Astrocyte of the cerebellum (primary cell): Measurements from ENCODE around the gene SMARCA2.

Experiments used
- DNase-seq: peaks from one replicate; pipeline ENCODE4 v3.0.0-alpha.2; 2011; ENCODE audit warnings: low read depth
- H3K4me3 ChIP-seq: 2 replicates; pipeline ENCODE4 v1.5.1; 2011; ENCODE audit warnings: mild to moderate bottlenecking, low read depth, low read length, moderate library complexity
- CTCF ChIP-seq: IDR thresholded peaks from 2 replicates; pipeline ENCODE4 v1.5.1; 2012; ENCODE audit warnings: low read length, low read depth, moderate library complexity, mild to moderate bottlenecking; ENCODE audit errors: missing control alignments
- in situ Hi-C: cut with HindIII; loops from 2 replicates; pipeline ENCODE4 v1.10.0; 2017; ENCODE audit warnings: low sequenced_read_pairs

Gene SMARCA2

GRCh38 chr9:2231829-2232228 lies 216.7 kb downstream of the SMARCA2 start:
- no peak overlapping the region for H3K4me3 ChIP-seq
- DNase-seq = peak; percentile 59
- TF ChIP-seq CTCF = no peak
- in situ Hi-C loops = no loop called here

DNA sequence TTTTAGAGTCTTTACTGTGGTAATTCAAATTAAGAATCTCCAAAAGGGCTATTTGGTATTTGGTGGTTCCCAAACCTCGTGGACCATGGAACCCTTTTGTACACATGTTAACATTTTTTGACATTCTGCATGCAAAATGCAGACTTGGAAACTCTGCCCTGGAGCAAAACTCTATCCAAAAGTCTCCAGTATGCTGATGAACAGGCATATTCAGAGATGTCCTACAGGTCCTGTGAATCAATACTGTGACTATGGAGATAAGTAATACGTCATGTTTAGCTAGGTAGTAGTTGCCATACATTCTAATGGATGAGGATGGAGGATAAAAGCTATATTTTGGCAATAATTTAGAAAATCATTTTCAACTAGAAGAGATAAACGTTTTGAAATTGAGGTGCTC lies 218.1 kb downstream of the SMARCA2 start:
- DNase-seq = no peak
- H3K4me3 ChIP-seq = no peak overlapping the region
- TF ChIP-seq CTCF = no peak
- in situ Hi-C loops = no loop called here

DNA sequence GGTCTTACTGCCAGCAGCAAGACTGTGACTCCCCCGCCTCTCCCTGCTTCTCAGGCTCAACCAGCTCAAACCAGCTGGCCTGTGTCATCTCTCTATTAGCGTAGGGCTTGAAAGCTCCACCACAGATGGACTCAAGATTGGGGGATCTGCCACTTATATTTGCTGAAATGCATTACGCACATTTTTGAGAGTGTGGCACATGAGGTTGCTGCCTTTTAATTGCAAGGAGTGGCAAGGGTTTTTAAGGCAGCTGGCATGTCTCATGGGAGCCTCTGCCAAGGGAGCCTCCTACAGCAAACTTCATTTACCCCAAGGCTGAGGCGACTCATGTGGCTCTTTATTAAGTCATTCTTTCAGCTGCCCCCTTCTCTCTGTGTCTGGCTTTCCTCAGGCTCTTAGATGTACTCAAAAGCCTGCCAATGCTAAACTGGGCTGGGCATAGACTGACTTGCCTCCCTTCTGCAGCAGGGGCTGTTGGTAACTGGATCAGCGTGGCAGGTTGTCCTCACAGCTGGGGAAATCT lies 219.3 kb downstream of the SMARCA2 start:
- no peak overlapping the region for H3K4me3 ChIP-seq
- in situ Hi-C loops = no loop called here
- no peak for DNase-seq
- no peak for TF ChIP-seq CTCF

DNA sequence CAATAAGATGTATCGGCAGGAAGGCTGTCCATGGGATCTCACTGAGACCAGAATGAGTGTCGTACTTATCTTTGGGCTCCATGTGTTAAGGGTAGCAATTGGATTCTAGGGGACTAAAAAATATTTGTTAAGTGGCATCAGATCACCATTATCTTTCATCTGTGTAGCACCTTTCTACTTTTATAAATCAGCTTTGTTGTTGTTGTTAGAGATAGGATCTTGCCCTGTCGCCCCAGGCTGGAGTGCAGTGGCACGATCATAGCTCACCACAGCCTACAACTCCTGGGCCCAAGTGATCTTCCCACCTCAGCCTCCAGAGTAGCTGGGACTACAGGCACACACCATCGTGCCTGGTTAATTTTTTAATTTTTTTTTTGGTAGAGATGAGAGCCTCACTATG lies 220.5 kb downstream of the SMARCA2 start:
- DNase-seq = no peak
- H3K4me3 ChIP-seq = no peak overlapping the region
- TF ChIP-seq CTCF = no peak
- in situ Hi-C loops = no loop called here

- in situ Hi-C loops = no loop called here
- TF ChIP-seq CTCF = no peak
- no peak overlapping the region for H3K4me3 ChIP-seq
- no peak for DNase-seq
Measured at GRCh38 chr9:2236850-2237249, 221.7 kb downstream of the SMARCA2 start.

DNA sequence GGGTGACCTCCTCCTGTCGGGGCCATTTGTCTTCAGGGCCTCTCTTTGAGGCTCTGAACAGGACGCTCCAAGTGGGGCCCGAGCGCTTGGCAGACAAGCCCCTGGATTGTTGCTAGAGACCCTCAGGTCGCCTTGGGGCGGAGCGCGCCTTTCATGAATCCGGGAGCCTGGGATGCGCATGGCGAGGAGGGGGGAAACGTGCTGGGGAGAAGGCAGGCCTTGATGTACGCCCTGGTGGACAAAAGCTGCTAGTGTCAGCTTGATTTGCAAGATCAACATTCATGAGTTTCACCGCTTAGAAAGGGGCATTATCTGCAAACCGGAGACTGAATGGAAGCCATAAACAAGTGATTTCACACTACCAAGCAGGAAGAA lies 226.3 kb downstream of the SMARCA2 start:
- in situ Hi-C loops = no loop called here
- peak overlapping the region; percentile 30 for H3K4me3 ChIP-seq
- peak; percentile 54 for TF ChIP-seq CTCF
- DNase-seq = peak; percentile 81
